GM10847 (cell line): ENCODE data around the gene KRTAP19-3.

Source experiments
- POLR2A ChIP-seq: IDR thresholded peaks from 2 replicates; pipeline ENCODE4 v1.6.1; 2011; ENCODE audit not compliant: insufficient read length; ENCODE audit errors: extremely low read depth

Gene KRTAP19-3

GRCh38 chr21:30443226-30443625, 48.6 kb downstream of the KRTAP19-3 start:
- TF ChIP-seq POLR2A = no peak
